Left hindlimb (tissue), 1 donor: Measurements from ENCODE around the gene PCGF3.

ENCODE experiments used
- DNase-seq: peaks from one replicate; pipeline ENCODE4 v3.0.0-alpha.2; 2018

PCGF3 gene

GRCh38 chr4:785332-786073 lies 79.9 kb downstream of the PCGF3 start:
- no peak for DNase-seq

- DNase-seq: no peak
Measured at GRCh38 chr4:786074-786741, 80.6 kb downstream of the PCGF3 start.

GRCh38 chr4:786861-787300 lies 81.2 kb downstream of the PCGF3 start:
- DNase-seq: no peak

- DNase-seq: no peak
Measured at GRCh38 chr4:787561-787981, 81.9 kb downstream of the PCGF3 start.

- DNase-seq: no peak
Measured at GRCh38 chr4:788006-788635, 82.5 kb downstream of the PCGF3 start.

GRCh38 chr4:788636-789297 lies 83.1 kb downstream of the PCGF3 start:
- DNase-seq: no peak

GRCh38 chr4:789571-790465 lies 84.2 kb downstream of the PCGF3 start:
- DNase-seq: no peak

GRCh38 chr4:790466-790820 lies 84.8 kb downstream of the PCGF3 start:
- DNase-seq: no peak

- no peak for DNase-seq
Measured at GRCh38 chr4:791252-791897, 85.7 kb downstream of the PCGF3 start.

GRCh38 chr4:791898-792625 lies 86.4 kb downstream of the PCGF3 start:
- no peak for DNase-seq

- DNase-seq: no peak
Measured at GRCh38 chr4:792626-793092, 87.0 kb downstream of the PCGF3 start.

GRCh38 chr4:793093-793861 lies 87.6 kb downstream of the PCGF3 start:
- no peak for DNase-seq

GRCh38 chr4:793941-794621 lies 88.4 kb downstream of the PCGF3 start:
- DNase-seq: no peak

GRCh38 chr4:794900-795725 lies 89.5 kb downstream of the PCGF3 start:
- no peak for DNase-seq

- DNase-seq: no peak
Measured at GRCh38 chr4:795726-796119, 90.1 kb downstream of the PCGF3 start.

- DNase-seq: no peak
Measured at GRCh38 chr4:796206-796605, 90.6 kb downstream of the PCGF3 start.

GRCh38 chr4:797066-797465 lies 91.4 kb downstream of the PCGF3 start:
- DNase-seq: no peak

GRCh38 chr4:801436-802124 lies 95.9 kb downstream of the PCGF3 start:
- DNase-seq: no peak
